Middle frontal gyrus (tissue), 1 donor: ENCODE results near the gene GTF2H1.
"Not testable (repeated sequence)": the region's sequence is repeated elsewhere in the genome, so short reads cannot be mapped to it uniquely, and the experiment has no call there.

Source experiments
- DNase-seq: peaks from one replicate; pipeline ENCODE4 v3.0.0-alpha.2; 2015; ENCODE audit warnings: low spot score; ENCODE audit errors: extremely low spot score

Gene GTF2H1

DNA sequence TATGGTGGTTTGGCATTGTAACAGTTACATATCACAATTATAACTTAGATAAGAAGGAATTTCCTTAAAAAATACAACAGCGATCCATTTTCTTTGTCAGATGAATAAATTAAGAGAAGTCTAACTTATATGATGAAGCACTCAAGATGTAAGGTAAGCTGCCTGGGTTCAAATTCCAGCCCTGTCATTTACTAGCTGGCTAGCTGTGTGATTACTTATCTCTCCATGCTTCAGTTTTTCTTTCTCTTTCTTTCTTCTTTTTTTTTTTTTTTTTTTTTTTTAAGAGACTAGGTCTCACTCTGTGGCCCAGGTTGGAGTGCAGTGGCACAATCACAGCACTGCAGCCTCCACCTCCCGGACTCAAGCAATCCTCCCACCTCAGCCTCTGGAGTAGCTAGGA is 49.8 kb downstream of the GTF2H1 start:
- DNase-seq: no peak

DNA sequence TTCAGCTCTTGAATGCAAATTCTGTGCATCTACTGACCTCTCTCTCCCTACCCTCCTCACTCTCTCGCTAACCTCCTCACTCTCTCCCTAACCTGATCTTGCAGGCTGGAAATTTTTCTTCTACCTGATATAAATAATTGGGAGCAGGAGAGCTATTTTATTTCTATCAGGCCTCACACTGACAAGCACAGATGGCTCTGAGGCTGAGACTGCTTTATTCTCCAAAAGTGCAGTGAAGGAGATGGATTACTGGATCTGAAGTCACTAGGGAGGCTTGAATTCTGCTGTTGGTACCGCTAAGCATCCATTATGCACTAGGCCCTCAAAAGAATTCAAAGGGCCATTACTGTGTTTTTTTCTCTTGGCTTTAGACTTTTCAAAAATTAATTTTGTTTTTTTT is 52.6 kb downstream of the GTF2H1 start:
- no peak for DNase-seq

GRCh38 chr11:18375941-18376340 is 53.6 kb downstream of the GTF2H1 start:
- DNase-seq: no peak

- no peak for DNase-seq
Measured at GRCh38 chr11:18379201-18379600, 56.8 kb downstream of the GTF2H1 start.

GRCh38 chr11:18383388-18384156 is 61.2 kb downstream of the GTF2H1 start:
- DNase-seq: no peak

- DNase-seq: no peak
Measured at GRCh38 chr11:18384157-18384641, 61.8 kb downstream of the GTF2H1 start.

- DNase-seq: no peak
Measured at GRCh38 chr11:18390088-18390487, 67.7 kb downstream of the GTF2H1 start.

DNA sequence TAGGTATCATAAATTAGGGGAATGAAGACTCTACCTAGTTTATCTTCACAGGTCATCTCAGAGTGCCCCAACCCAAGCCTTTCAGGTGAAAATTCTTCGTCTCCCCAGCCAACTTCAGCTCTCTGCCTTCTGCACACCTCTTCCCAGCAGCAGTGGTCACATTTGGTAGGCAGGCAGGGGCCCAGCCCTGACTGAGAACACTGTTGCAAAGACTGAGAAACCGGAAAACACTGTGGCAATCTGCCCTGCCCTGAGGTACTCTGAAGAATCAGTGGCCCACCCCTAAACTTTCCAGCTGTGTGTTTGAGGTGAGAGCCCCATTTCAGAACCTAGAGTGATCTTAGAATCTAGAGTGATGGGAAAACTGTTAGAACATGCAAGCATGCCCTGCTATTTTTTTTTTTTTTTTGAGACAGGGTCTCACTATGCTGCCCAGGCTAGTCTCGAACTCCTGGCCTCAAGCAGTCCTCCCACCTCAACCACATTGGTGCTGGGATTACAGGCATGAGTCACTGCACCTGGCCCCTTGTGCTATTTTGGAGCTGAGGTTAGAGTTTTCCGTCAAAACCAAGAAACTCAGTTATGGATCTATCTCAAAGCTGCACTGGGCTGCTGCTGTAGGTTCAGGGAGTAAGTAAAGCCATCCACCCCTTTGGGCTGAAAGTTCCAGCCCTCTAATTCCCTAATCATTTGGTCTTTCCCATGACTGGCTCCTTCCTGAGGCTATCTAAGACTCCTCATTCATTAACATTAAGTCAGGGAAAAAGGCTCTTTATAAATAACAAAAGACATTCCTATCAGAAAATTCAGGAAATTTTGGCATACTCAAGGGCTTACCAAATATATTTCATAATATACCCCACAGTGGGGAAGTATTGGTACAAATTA is 70.3 kb downstream of the GTF2H1 start:
- DNase-seq: no peak

- no peak for DNase-seq
Measured at GRCh38 chr11:18393581-18394274, 71.4 kb downstream of the GTF2H1 start.

- DNase-seq: peak; percentile 72
Measured at GRCh38 chr11:18394275-18394927, 72.0 kb downstream of the GTF2H1 start, which contains the start of gene LDHA. TSS of gene LDHA (plus strand) at chr11:18394563. CDS start at chr11:18396843, 2,280 bp downstream.

GRCh38 chr11:18394928-18395734 is 72.8 kb downstream of the GTF2H1 start:
- DNase-seq: no peak

DNA sequence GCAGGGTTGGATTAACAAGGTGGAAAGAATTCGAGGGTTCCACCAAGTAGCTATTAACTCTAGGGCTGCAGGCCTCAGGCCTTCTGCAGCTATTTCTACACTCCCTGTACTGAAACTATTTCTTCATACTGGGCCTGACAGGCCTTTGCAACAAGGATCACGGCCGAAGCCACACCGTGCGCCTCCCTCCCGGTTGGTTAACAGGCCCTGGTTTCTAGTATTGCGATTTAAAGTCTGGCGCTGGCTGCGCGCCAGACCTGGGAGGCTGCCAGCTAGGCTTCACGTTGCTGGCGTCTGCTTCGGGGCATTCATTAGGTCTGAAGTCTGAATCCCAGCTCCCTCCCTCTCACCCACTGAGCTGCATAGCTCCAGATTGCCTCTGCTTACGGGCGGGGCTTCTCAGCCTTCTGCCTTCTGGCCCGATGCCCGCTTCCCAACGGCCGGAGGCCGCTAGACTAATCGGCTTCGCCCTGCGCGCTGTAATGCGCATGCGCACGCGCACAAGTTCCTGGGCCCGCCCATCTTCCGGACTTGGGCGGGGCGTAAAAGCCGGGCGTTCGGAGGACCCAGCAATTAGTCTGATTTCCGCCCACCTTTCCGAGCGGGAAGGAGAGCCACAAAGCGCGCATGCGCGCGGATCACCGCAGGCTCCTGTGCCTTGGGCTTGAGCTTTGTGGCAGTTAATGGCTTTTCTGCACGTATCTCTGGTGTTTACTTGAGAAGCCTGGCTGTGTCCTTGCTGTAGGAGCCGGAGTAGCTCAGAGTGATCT is 73.6 kb downstream of the GTF2H1 start:
- DNase-seq: peak; percentile 96

GRCh38 chr11:18397921-18398320 is 75.6 kb downstream of the GTF2H1 start:
- DNase-seq: no peak

GRCh38 chr11:18401077-18401476 is 78.7 kb downstream of the GTF2H1 start:
- not testable (repeated sequence) for DNase-seq

DNA sequence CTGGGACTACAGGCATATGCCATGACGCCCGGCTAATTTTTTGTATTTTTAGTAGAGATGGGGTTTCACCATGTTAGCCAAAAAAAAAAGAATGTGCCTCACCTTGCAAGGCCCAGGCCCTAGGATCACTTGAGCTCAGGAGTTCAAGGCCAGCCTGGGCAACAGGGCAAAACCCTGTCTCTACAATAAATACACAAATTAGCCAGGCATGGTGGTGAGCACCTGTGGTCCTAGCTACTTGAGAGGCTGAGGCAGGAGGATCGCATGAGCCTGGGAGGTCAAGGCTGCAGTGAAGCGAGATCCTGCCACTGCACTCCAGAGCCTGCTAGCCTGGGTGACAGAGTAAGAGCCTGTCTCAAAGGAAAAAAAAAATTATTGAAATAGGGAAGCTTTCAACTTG is 81.7 kb downstream of the GTF2H1 start:
- no peak for DNase-seq

DNA sequence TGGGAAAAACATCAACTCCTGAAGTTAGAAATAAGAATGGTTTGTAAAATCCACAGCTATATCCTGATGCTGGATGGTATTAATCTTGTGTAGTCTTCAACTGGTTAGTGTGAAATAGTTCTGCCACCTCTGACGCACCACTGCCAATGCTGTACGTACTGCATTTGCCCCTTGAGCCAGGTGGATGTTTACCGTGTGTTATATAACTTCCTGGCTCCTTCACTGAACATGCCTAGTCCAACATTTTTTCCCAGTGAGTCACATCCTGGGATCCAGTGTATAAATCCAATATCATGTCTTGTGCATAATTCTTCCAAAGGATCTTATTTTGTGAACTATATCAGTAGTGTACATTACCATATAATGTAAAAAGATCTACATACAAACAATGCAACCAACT is 85.0 kb downstream of the GTF2H1 start:
- DNase-seq: not testable (repeated sequence)

- no peak for DNase-seq
Measured at GRCh38 chr11:18408558-18409291, 86.4 kb downstream of the GTF2H1 start.

- no peak for DNase-seq
Measured at GRCh38 chr11:18416459-18416858, 94.1 kb downstream of the GTF2H1 start.
